GM23338 (cell line): ENCODE results near the gene REPIN1. TPM values are rescaled to one million over a fixed set of nuclear protein-coding genes. Genes with fewer than 3 reads are reported as not detected.

Experiments
- ATAC-seq: fragments of 200-7000 bp; cut with Tn5 transposase; 3 replicates; pipeline ENCODE4 v1.9.1; 2020
- DNase-seq: peaks from one replicate; pipeline ENCODE4 v3.0.0-alpha.2; 2015; ENCODE audit warnings: low spot score
- H2AFZ ChIP-seq: fragments of 200-600 bp; sonication (generic); 2 replicates; pipeline ENCODE4 v1.8.0; 2016; ENCODE audit warnings: antibody characterized with exemption, mild to moderate bottlenecking, moderate library complexity
- H3F3A ChIP-seq: fragments of 200-600 bp; sonication (generic); replicated peaks from 2 replicates; pipeline ENCODE4 v1.8.0; 2017; ENCODE audit warnings: antibody characterized with exemption, mixed run types, low read depth
- H3K27ac ChIP-seq: fragments of 200-600 bp; sonication (generic); 2 replicates; pipeline ENCODE4 v1.6.1; 2016; ENCODE audit warnings: low read depth
- H3K27me3 ChIP-seq: fragments of 200-600 bp; sonication (generic); 2 replicates; pipeline ENCODE4 v1.8.0; 2016; ENCODE audit warnings: mild to moderate bottlenecking, mixed run types, moderate library complexity; ENCODE audit not compliant: insufficient read depth
- H3K36me3 ChIP-seq: fragments of 200-600 bp; sonication (generic); 2 replicates; pipeline ENCODE4 v1.8.0; 2016; ENCODE audit warnings: mild to moderate bottlenecking; ENCODE audit not compliant: insufficient read depth
- H3K4me1 ChIP-seq: fragments of 200-600 bp; sonication (generic); 2 replicates; pipeline ENCODE4 v1.8.0; 2016; ENCODE audit warnings: mild to moderate bottlenecking, moderate library complexity; ENCODE audit not compliant: insufficient read depth
- H3K4me2 ChIP-seq: fragments of 200-600 bp; sonication (generic); 2 replicates; pipeline ENCODE4 v1.7.1; 2017; ENCODE audit warnings: mixed run types
- H3K4me3 ChIP-seq: fragments of 200-600 bp; sonication (generic); 2 replicates; pipeline ENCODE4 v1.6.1; 2016; ENCODE audit warnings: mixed run types
- H3K79me2 ChIP-seq: fragments of 200-600 bp; sonication (generic); replicated peaks from 2 replicates; pipeline ENCODE4 v1.8.0; 2017; ENCODE audit warnings: mild to moderate bottlenecking; ENCODE audit not compliant: insufficient read depth
- H3K9me2 ChIP-seq: fragments of 200-600 bp; sonication (generic); 2 replicates; pipeline ENCODE4 v1.8.0; 2017; ENCODE audit not compliant: insufficient read depth
- H4K20me1 ChIP-seq: fragments of 200-600 bp; sonication (generic); replicated peaks from 2 replicates; pipeline ENCODE4 v1.8.0; 2017; ENCODE audit warnings: mild to moderate bottlenecking; ENCODE audit not compliant: insufficient read depth
- H3K27ac Mint-ChIP-seq: 2 replicates; pipeline ENCODE4 v1.8.0; 2020; ENCODE audit warnings: inconsistent platforms, mild to moderate bottlenecking, moderate library complexity, mixed read lengths
- H3K27me3 Mint-ChIP-seq: 3 replicates; pipeline ENCODE4 v1.8.0; 2022; ENCODE audit warnings: low read depth, mild to moderate bottlenecking, moderate library complexity, mixed read lengths, inconsistent platforms; ENCODE audit not compliant: insufficient read depth, poor library complexity
- H3K36me3 Mint-ChIP-seq: 3 replicates; pipeline ENCODE4 v1.8.0; 2021; ENCODE audit warnings: low read depth, mild to moderate bottlenecking, inconsistent platforms, moderate library complexity, mixed read lengths
- H3K4me1 Mint-ChIP-seq: 3 replicates; pipeline ENCODE4 v1.8.0; 2020; ENCODE audit warnings: mild to moderate bottlenecking, inconsistent platforms, mixed read lengths
- H3K4me3 Mint-ChIP-seq: 3 replicates; pipeline ENCODE4 v1.8.0; 2021; ENCODE audit warnings: moderate library complexity, mild to moderate bottlenecking, inconsistent platforms, mixed read lengths
- H3K9me3 Mint-ChIP-seq: 3 replicates; pipeline ENCODE4 v1.8.0; 2020; ENCODE audit warnings: moderate library complexity, mild to moderate bottlenecking, inconsistent platforms, mixed read lengths
- CREB1 ChIP-seq: fragments of 250-450 bp; sonication (Bioruptor Pico); IDR thresholded peaks from 2 replicates; pipeline ENCODE4 v1.5.0; 2020; ENCODE audit warnings: low read depth, mild to moderate bottlenecking, moderate library complexity
- ETS1 ChIP-seq: IDR thresholded peaks from 2 replicates; pipeline ENCODE4 v1.6.1; 2016; ENCODE audit warnings: antibody characterized with exemption
- EZH2 ChIP-seq: fragments of 200-600 bp; sonication (generic); IDR thresholded peaks from one replicate; pipeline ENCODE4 v1.8.0; 2017; ENCODE audit warnings: antibody characterized with exemption, mild to moderate bottlenecking, low read depth; ENCODE audit not compliant: unreplicated experiment
- EZH2phosphoT487 ChIP-seq: fragments of 200-600 bp; sonication (generic); IDR thresholded peaks from one replicate; pipeline ENCODE4 v1.8.1; 2018; ENCODE audit warnings: antibody characterized with exemption; ENCODE audit not compliant: unreplicated experiment
- NANOG ChIP-seq: IDR thresholded peaks from 2 replicates; pipeline ENCODE4 v1.6.1; 2016; ENCODE audit warnings: antibody characterized with exemption, borderline replicate concordance
- POLR2AphosphoS5 ChIP-seq: IDR thresholded peaks from 2 replicates; pipeline ENCODE4 v1.6.1; 2016; ENCODE audit warnings: antibody characterized with exemption, low read depth
- REST ChIP-seq: IDR thresholded peaks from one replicate; pipeline ENCODE4 v1.6.1; 2018; ENCODE audit warnings: antibody characterized with exemption; ENCODE audit not compliant: unreplicated experiment
- STAT1 ChIP-seq: IDR thresholded peaks from one replicate; pipeline ENCODE4 v1.6.1; 2016; ENCODE audit warnings: antibody characterized with exemption; ENCODE audit not compliant: unreplicated experiment
- ZNF114 ChIP-seq: fragments of 250-450 bp; sonication (Bioruptor Pico); IDR thresholded peaks from 2 replicates; pipeline ENCODE4 v1.5.0; 2020; ENCODE audit warnings: mild to moderate bottlenecking, moderate library complexity
- ZNF331 ChIP-seq: fragments of 250-450 bp; sonication (Bioruptor Pico); IDR thresholded peaks from 2 replicates; pipeline ENCODE4 v1.5.0; 2020; ENCODE audit warnings: low read depth, mild to moderate bottlenecking, moderate library complexity
- ZNF462 ChIP-seq: fragments of 250-450 bp; sonication (Bioruptor Pico); IDR thresholded peaks from 2 replicates; pipeline ENCODE4 v1.5.0; 2020; ENCODE audit warnings: mild to moderate bottlenecking, moderate library complexity
- polyA plus RNA-seq: library from polyadenylated mRNA; unstranded; fragments of >200 nt; fragmentation: Nextera tagmentation; extraction: Ambion mirVana; gene quantifications from 2 replicates; pipeline ENCODE4 v1.2.1, GENCODE V29; 2016
- total RNA-seq: library from RNA; depleted of rRNA; stranded (reverse); fragments of >200 nt; shearing (Covaris generic); gene quantifications from 2 replicates; pipeline ENCODE4 v1.2.3, GENCODE V29; 2014
- TF ChIP-seq, protein P1 (sequence below), 2 experiments: fragments of 200-600 bp in 1 of 2; sonication (generic) in 1 of 2; conservative IDR thresholded peaks; 2 replicates each; pipeline versions ENCODE4 v1.5.1 to v1.6.1; 2016 to 2017; ENCODE audit warnings: antibody characterized with exemption in 2 of 2, low read depth in 2 of 2, mild to moderate bottlenecking in 2 of 2, moderate library complexity in 1 of 2

The REPIN1 gene
- total and polyA plus RNA-seq, 2 experiments from 2014 or later = 29.8 to 156 TPM

DNA sequence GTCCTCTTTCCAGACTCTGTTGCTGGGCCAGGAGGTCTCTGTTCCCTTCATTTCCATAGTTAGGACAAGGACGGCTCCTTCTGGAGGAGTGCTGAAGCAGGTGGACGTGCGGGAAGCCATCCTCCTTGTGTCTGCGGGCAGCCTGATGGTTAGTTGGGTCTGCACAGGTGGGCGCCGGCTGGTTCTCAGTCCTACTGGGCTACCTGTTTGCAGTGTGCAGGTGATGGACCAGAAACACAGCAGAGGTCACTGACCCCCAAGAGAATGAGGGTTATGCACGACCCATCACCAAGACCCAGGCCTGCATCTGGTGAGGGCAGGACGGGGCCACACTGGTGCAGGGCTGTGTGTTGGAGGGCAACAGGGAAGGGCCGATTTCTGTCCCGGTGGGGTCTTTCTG, 35.0 kb upstream of the REPIN1 start (continued):
- TF ChIP-seq REST (no peak), POLR2AphosphoS5 (0 out of 2 replicates have a peak, but pooled peaks have one; percentile 1)

DNA sequence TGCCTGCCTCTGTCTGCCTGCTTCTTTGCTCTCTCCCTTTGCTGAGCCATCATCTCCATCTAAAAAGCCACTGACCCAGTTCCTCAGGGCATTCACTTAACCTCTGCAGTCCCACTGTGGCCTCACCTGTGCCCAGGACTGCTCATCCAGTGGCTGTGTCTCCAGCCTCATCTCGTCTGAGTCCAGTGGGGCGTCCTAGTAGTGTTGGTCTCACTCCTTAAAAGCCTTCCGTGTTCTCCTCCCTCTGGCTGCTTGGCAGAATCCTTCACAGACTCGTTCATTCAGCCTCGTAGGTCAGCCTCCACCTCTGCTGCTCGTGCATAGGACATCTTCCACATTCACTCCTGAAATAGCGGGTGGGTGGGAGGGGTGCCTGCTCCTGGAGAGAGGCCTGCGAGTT, 34.5 kb upstream of the REPIN1 start:
- Histone ChIP-seq H3F3A (peaks cover 27% of the 10 kb centered on the region), H3K36me3 (peaks cover 7% of the 10 kb centered on the region), H3K4me1 (peaks cover 37% of the 10 kb centered on the region), H3K27ac (0 out of 2 replicates have a peak overlapping the region, but pooled peaks have one; percentile 39), H3K79me2 (peaks cover 30% of the 10 kb centered on the region), H3K9me2 (no peaks in the 10 kb centered on the region), H3K27me3 (no peaks in the 10 kb centered on the region), H4K20me1 (no peaks in the 10 kb centered on the region), H3K4me3 (no peak overlapping the region), H2AFZ (no peak overlapping the region), H3K4me2 (no peak overlapping the region)
- Mint-ChIP-seq H3K4me3 (no peak overlapping the region), H3K9me3 (no peaks in the 10 kb centered on the region; the same call in 2 of the 3 replicates), H3K36me3 (peaks cover 68% of the 10 kb centered on the region), H3K27ac (no peak overlapping the region), H3K27me3 (peaks cover 20% of the 10 kb centered on the region), H3K4me1 (peaks cover 68% of the 10 kb centered on the region)
- ATAC-seq (no peak), DNase-seq (no peak)
- TF ChIP-seq STAT1 (no peak), ZNF114 (CRISPR knock-in tag) (no peak), ZNF462 (no peak), ETS1 (no peak), POLR2AphosphoS5 (no peak), EZH2phosphoT487 (no peak), NANOG (no peak), ZNF331 (CRISPR knock-in tag) (no peak), EZH2 (no peak), CREB1 (CRISPR knock-in tag) (no peak)
- TF ChIP-seq, protein P1, sequence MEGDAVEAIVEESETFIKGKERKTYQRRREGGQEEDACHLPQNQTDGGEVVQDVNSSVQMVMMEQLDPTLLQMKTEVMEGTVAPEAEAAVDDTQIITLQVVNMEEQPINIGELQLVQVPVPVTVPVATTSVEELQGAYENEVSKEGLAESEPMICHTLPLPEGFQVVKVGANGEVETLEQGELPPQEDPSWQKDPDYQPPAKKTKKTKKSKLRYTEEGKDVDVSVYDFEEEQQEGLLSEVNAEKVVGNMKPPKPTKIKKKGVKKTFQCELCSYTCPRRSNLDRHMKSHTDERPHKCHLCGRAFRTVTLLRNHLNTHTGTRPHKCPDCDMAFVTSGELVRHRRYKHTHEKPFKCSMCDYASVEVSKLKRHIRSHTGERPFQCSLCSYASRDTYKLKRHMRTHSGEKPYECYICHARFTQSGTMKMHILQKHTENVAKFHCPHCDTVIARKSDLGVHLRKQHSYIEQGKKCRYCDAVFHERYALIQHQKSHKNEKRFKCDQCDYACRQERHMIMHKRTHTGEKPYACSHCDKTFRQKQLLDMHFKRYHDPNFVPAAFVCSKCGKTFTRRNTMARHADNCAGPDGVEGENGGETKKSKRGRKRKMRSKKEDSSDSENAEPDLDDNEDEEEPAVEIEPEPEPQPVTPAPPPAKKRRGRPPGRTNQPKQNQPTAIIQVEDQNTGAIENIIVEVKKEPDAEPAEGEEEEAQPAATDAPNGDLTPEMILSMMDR (conservative IDR thresholded peaks at IDR 0.05; ENCODE audit: low read depth in 2 of 2) = no peak
